ENCODE measurements around the gene PPARGC1A. TPM values are rescaled to one million over a fixed set of nuclear protein-coding genes. Genes with fewer than 3 reads are reported as not detected.

PPARGC1A gene
- total RNA-seq, 4 donors from 2014 or later = 13.8 to 22.8 (median 17.1) TPM

- TF ChIP-seq CTCF (IDR thresholded peaks at IDR 0.05) (no peak), POLR2AphosphoS5 (IDR thresholded peaks at IDR 0.05) (no peak), POLR2A (IDR thresholded peaks at IDR 0.05; ENCODE audit: low read depth) (no peak), EP300 (IDR thresholded peaks at IDR 0.05) (no peak)
- no peaks in the 10 kb centered on the region for H3K36me3 ChIP-seq
- peaks cover 25 to 92% (median 83%) of the 10 kb centered on the region in 4 donors for H3K4me1 ChIP-seq
- H3K27me3 ChIP-seq = no peaks in the 10 kb centered on the region
- intact Hi-C loops (cut with DNase I) = no loop called here
- 86% methylated on average over 6 of the region's 6 CpGs for whole genome bisulfite sequencing
- H3K27ac ChIP-seq (replicated peaks in 1 of 4) = peak overlapping the region in 3 of 4 donors; percentile 86 to 90 (median 88)
- no peak for DNase-seq (ENCODE audit: extremely low spot score)
- no peaks in the 10 kb centered on the region for H3K9me3 ChIP-seq
- no peak overlapping the region for H3K4me3 ChIP-seq
These were observed 14.5 kb downstream of the PPARGC1A start for GRCh38 chr4:23875317-23875716.

DNA sequence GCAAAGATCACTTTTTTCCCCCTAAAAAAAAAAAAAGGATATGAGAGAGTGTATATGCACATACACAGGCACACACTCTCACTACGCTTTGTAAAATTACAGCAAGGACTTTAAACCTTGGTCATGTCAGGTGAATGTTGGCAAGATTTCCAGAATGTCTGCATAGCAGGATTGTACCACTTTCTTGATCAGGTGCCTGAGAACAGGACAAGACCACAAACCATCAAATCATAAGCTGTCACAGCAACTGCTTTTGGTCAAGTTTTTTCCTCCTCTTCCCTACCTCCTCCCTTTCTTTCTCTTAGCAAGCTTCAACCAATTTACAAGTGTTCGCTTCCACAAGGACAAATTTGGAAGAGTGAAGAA, 15.3 kb downstream of the PPARGC1A start:
- intact Hi-C loops (cut with DNase I) = no loop called here
- Histone ChIP-seq H3K36me3 (no peaks in the 10 kb centered on the region), H3K27me3 (no peaks in the 10 kb centered on the region), H3K4me1 (peaks cover 23 to 86% (median 75%) of the 10 kb centered on the region in 4 donors), H3K27ac (replicated peaks in 1 of 4) (peak overlapping the region; percentile 8 to 90 (median 58)), H3K4me3 (no peak overlapping the region), H3K9me3 (no peaks in the 10 kb centered on the region)
- no peak for DNase-seq (ENCODE audit: extremely low spot score)
- TF ChIP-seq POLR2AphosphoS5 (IDR thresholded peaks at IDR 0.05) (no peak), POLR2A (IDR thresholded peaks at IDR 0.05; ENCODE audit: low read depth) (no peak), CTCF (IDR thresholded peaks at IDR 0.05) (no peak), EP300 (IDR thresholded peaks at IDR 0.05) (no peak)
- WGBS = 83% methylated on average over 2 of the region's 2 CpGs

DNA sequence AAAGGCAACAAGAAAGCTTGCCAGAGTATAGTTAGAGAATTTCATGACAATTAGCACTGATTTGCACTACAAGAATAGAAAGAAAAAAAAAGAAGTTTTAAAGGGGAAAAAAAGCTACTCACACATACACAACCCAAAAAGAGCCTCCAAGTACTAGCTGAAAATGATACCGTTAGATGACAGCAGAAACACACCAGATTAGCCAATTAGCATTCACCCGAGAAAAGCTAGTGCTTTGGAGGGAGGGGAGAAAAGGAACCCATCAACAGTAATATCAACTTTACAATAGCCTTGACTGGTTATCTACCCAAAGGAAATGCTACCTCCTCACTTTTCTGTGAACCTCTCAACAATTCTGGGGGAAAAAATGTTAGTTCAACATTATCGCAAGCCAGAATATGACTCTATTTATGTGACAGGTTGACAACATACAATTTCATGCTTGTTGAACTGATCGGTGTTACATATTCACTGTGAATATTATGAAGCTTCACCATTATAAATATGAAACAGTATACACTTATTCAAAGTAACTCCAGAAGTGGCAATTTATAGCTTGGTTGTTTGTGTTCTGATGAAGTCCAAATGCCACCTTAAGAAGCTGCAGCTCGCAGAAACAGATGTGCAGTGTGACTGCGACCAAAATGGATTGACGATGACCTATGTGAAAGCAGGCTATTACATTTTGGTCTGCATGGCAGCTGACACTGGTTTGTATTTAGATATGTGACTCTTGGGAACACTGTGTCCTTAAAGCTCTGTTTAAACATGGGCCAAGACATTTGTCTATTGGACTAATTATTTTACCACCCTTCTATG, 15.9 kb downstream of the PPARGC1A start:
- H3K36me3 ChIP-seq = no peaks in the 10 kb centered on the region
- intact Hi-C loops (cut with DNase I) = no loop called here
- TF ChIP-seq POLR2AphosphoS5 (IDR thresholded peaks at IDR 0.05) (peak in 1 of 2 donors; percentile 19), EP300 (IDR thresholded peaks at IDR 0.05) (no peak)
- no peak for DNase-seq (ENCODE audit: extremely low spot score)
- 78% methylated on average over 7 of the region's 7 CpGs for WGBS
- no peaks in the 10 kb centered on the region for H3K9me3 ChIP-seq
- peaks cover 23 to 83% (median 72%) of the 10 kb centered on the region in 4 donors for H3K4me1 ChIP-seq
- H3K27ac ChIP-seq (replicated peaks in 1 of 4) = peak overlapping the region in 3 of 4 donors; percentile 30 to 90 (median 86)
- H3K4me3 ChIP-seq = no peak overlapping the region
- no peaks in the 10 kb centered on the region for H3K27me3 ChIP-seq

- TF ChIP-seq EP300 (IDR thresholded peaks at IDR 0.05) (no peak), POLR2A (IDR thresholded peaks at IDR 0.05; ENCODE audit: low read depth) (no peak), POLR2AphosphoS5 (IDR thresholded peaks at IDR 0.05) (no peak), CTCF (IDR thresholded peaks at IDR 0.05) (no peak)
- Histone ChIP-seq H3K9me3 (no peaks in the 10 kb centered on the region), H3K27ac (replicated peaks in 1 of 4) (no peak overlapping the region), H3K4me3 (no peak overlapping the region), H3K36me3 (no peaks in the 10 kb centered on the region), H3K4me1 (peaks cover 28 to 84% (median 69%) of the 10 kb centered on the region in 4 donors), H3K27me3 (no peaks in the 10 kb centered on the region)
- intact Hi-C loops (cut with DNase I) = no loop called here
- no peak for DNase-seq (ENCODE audit: extremely low spot score)
- WGBS = 81% methylated on average over 2 of the region's 2 CpGs
These were observed 18.4 kb downstream of the PPARGC1A start for GRCh38 chr4:23871426-23871825.

DNA sequence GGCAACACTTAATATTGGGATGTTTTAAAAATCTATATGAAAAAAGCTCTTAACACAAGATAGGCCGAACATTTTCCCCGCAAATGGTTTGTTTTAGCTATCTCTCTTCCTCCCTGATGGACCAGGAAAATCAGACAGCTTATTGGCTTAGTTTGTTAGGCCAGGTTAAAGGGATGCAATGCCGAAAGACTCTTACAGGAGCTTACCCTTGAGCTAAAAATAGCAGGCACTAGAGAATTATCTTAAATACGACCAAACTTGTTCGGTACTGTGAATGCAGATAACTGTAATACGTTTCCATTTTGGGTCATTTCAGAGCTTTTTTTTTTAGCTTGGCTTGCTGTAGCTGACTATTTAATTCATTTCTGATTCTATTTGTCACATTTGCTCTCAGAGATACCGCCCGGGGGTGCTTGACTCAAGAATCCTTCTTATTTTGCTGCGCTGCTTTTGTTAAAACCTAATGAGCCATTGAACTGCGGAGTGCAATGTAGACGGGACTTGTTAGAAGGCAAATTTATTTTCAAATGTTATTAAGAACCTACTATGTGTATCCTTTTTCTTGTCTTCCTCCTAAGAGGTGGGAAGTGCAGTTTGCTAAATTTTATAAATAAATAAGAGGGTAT, 23.3 kb downstream of the PPARGC1A start:
- no peaks in the 10 kb centered on the region for H3K36me3 ChIP-seq
- intact Hi-C loops (cut with DNase I) = no loop called here
- no peaks in the 10 kb centered on the region for H3K27me3 ChIP-seq
- TF ChIP-seq EP300 (IDR thresholded peaks at IDR 0.05) = no peak
- no peak for TF ChIP-seq POLR2AphosphoS5 (IDR thresholded peaks at IDR 0.05)
- no peak for TF ChIP-seq CTCF (IDR thresholded peaks at IDR 0.05)
- TF ChIP-seq POLR2A (IDR thresholded peaks at IDR 0.05; ENCODE audit: low read depth) = no peak
- no peak overlapping the region for H3K4me3 ChIP-seq
- H3K27ac ChIP-seq (replicated peaks in 1 of 4) = peak overlapping the region; percentile 11 to 62 (median 42)
- H3K9me3 ChIP-seq = no peaks in the 10 kb centered on the region
- peaks cover 12 to 48% (median 40%) of the 10 kb centered on the region in 4 donors for H3K4me1 ChIP-seq
- 65% methylated on average over 11 of the region's 11 CpGs for WGBS
- no peak for DNase-seq (ENCODE audit: extremely low spot score)
